PC-9 (cell line): ENCODE measurements around the gene USP24. TPM values are rescaled to one million over a fixed set of nuclear protein-coding genes. Genes with fewer than 3 reads are reported as not detected.

Experiments used
- BruUV-seq: library from RNA; stranded (reverse); fragments of 400-500 nt; replicated peaks from 2 replicates; lab custom pipeline; 2021; lab: Mats Ljungman, UMichigan
- CTCF ChIA-PET: fragments of 300-600 bp; sonication (Branson Sonifier 250); formaldehyde crosslinking; loops from one replicate; lab custom pipeline; 2022; ENCODE audit warnings: antibody characterized with exemption; lab: Charles Lee
- POLR2A ChIA-PET: fragments of 300-600 bp; sonication (Branson Sonifier 250); formaldehyde crosslinking; loops from one replicate; lab custom pipeline; 2022; ENCODE audit warnings: antibody characterized with exemption; ENCODE audit not compliant: unreplicated experiment; lab: Charles Lee
- DNase-seq, 2 experiments: peaks; one replicate each; pipeline versions ENCODE4 v3.0.0 to v3.0.0-alpha.2; 2015 to 2022; ENCODE audit warnings: mixed read lengths in 1 of 2
- H2AFZ ChIP-seq: fragments of 200-600 bp; sonication (generic); 2 replicates; pipeline ENCODE4 v1.8.1; 2017; ENCODE audit warnings: antibody characterized with exemption
- H3F3A ChIP-seq: fragments of 200-600 bp; sonication (generic); 2 replicates; pipeline ENCODE4 v1.8.1; 2017; ENCODE audit warnings: antibody characterized with exemption, mild to moderate bottlenecking, low read depth; ENCODE audit not compliant: insufficient read depth
- H3K27ac ChIP-seq: fragments of 200-600 bp; sonication (generic); 2 replicates; pipeline ENCODE4 v1.6.1; 2016; ENCODE audit warnings: mixed run types
- H3K27me3 ChIP-seq: fragments of 200-600 bp; sonication (generic); 2 replicates; pipeline ENCODE4 v1.6.1; 2016; ENCODE audit warnings: low read depth, mixed run types; ENCODE audit not compliant: insufficient read depth
- H3K36me3 ChIP-seq: fragments of 200-600 bp; sonication (generic); 2 replicates; pipeline ENCODE4 v1.6.1; 2016; ENCODE audit warnings: low read depth, mixed run types
- H3K4me1 ChIP-seq: fragments of 200-600 bp; sonication (generic); replicated peaks from 2 replicates; pipeline ENCODE4 v1.6.1; 2016; ENCODE audit warnings: mixed run types; ENCODE audit not compliant: insufficient read depth
- H3K4me2 ChIP-seq: fragments of 200-600 bp; sonication (generic); 2 replicates; pipeline ENCODE4 v1.6.1; 2017; ENCODE audit warnings: mixed run types
- H3K4me3 ChIP-seq: fragments of 200-600 bp; sonication (generic); 2 replicates; pipeline ENCODE4 v1.6.1; 2016; ENCODE audit warnings: mixed run types
- H3K79me2 ChIP-seq: fragments of 200-600 bp; sonication (generic); 2 replicates; pipeline ENCODE4 v1.6.1; 2017; ENCODE audit warnings: low read depth, mixed run types
- H3K9me2 ChIP-seq: fragments of 200-600 bp; sonication (generic); 2 replicates; pipeline ENCODE4 v1.8.1; 2017; ENCODE audit warnings: mild to moderate bottlenecking; ENCODE audit not compliant: insufficient read depth
- H3K9me3 ChIP-seq: fragments of 200-600 bp; sonication (generic); 2 replicates; pipeline ENCODE4 v1.8.1; 2016; ENCODE audit warnings: low read depth; ENCODE audit not compliant: insufficient read depth
- H4K20me1 ChIP-seq: fragments of 200-600 bp; sonication (generic); 2 replicates; pipeline ENCODE4 v1.8.1; 2017; ENCODE audit not compliant: insufficient read depth
- EZH2 ChIP-seq: fragments of 200-600 bp; sonication (generic); IDR thresholded peaks from 2 replicates; pipeline ENCODE4 v1.8.0; 2017; ENCODE audit warnings: antibody characterized with exemption, low read depth
- intact Hi-C: fragments of 100-400 bp; cut with micrococcal nuclease; formaldehyde crosslinking; loops from one replicate; pipeline ENCODE4 v1.10.0; 2022; ENCODE audit not compliant: unreplicated experiment
- total RNA-seq: library from RNA; stranded (reverse); gene quantifications from 2 replicates; pipeline ENCODE4 v1.2.3, GENCODE V29; 2021
- TF ChIP-seq, protein P1 (sequence below): fragments of 200-600 bp; sonication (generic); conservative IDR thresholded peaks from 2 replicates; pipeline ENCODE4 v1.6.1; 2017; ENCODE audit warnings: mixed run types, antibody characterized with exemption, mild to moderate bottlenecking, moderate library complexity

USP24 gene
- total RNA-seq, 1 experiment from 2014 or later, result 61.0 TPM

DNA sequence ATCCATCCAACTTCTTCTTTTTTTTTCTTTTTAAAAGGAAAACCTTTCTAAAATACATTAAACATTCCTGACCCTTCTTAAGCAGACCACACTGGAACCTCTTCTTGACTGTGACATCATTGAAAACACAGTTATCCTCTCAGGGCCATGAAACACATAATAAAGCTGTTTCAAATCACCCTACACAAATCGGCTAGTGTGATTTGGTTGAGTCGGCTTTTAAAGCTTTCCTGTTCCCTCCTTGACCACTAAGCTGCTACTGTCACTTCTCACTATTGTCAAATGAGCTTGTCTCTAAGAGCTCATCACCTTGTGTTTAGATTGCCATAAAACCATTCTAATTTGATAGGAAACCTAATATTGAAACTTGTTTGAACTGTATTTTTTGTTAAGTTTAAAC, 5.9 kb downstream of the USP24 start:
- no peaks in the 10 kb centered on the region for H3K9me3 ChIP-seq
- H2AFZ ChIP-seq, result no peak overlapping the region
- CTCF ChIA-PET, result no interaction called here
- POLR2A ChIA-PET, result interaction anchor here (0.7 kb wide), 2 partner anchors 38 to 296 kb away, joined by 3 to 4 read pairs; no protein-coding TSS in a partner anchor
- no peak overlapping the region for H3K4me3 ChIP-seq
- H3K36me3 ChIP-seq, result no peaks in the 10 kb centered on the region; the same call in 1 of the 2 replicates
- no peak overlapping the region for H3K27ac ChIP-seq
- no peak for DNase-seq
- intact Hi-C loops, result no loop called here
- H3K79me2 ChIP-seq, result peaks cover 100% of the 10 kb centered on the region
- no peak for TF ChIP-seq EZH2
- no peaks in the 10 kb centered on the region for H3K9me2 ChIP-seq
- H3F3A ChIP-seq, result peaks cover 16% of the 10 kb centered on the region; the same call in 1 of the 2 replicates
- no peaks in the 10 kb centered on the region for H3K27me3 ChIP-seq
- BruUV-seq, result no TSS peak
- H4K20me1 ChIP-seq, result peaks cover 13% of the 10 kb centered on the region; the same call in 1 of the 2 replicates
- no peak overlapping the region for H3K4me2 ChIP-seq
- H3K4me1 ChIP-seq, result peaks cover 61% of the 10 kb centered on the region

DNA sequence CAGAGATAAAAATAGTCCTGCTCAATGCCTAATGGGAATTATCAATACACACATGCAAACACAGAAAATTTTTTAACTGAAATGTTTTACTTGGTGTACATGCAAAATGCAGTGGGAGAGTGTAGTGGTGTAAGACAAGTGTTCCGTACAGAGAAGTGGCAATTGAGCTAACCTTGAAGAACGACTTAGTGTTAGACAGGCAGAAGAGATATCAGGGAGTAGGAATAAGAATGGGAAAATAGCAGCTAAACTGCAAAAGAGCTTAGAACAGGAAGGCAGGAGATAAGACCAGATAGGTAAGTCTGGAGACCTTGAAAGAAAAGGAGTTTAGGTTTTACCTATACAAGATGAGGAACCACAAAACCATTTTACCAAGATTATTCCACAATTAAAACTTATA, 9.0 kb downstream of the USP24 start:
- no peak overlapping the region for H3K27ac ChIP-seq
- POLR2A ChIA-PET, result interaction anchor here (0.6 kb wide), 1 partner anchor 46 kb away, joined by 3 read pairs; no protein-coding TSS in a partner anchor
- no peak for DNase-seq
- no peak overlapping the region for H2AFZ ChIP-seq
- H3K9me2 ChIP-seq, result no peaks in the 10 kb centered on the region
- H3K4me3 ChIP-seq, result no peak overlapping the region
- peaks cover 100% of the 10 kb centered on the region for H3K79me2 ChIP-seq
- H3K4me2 ChIP-seq, result no peak overlapping the region
- 0 out of 2 replicates have a peak, but pooled peaks cover 7% of the 10 kb centered on the region for H3F3A ChIP-seq
- TF ChIP-seq, protein P1, sequence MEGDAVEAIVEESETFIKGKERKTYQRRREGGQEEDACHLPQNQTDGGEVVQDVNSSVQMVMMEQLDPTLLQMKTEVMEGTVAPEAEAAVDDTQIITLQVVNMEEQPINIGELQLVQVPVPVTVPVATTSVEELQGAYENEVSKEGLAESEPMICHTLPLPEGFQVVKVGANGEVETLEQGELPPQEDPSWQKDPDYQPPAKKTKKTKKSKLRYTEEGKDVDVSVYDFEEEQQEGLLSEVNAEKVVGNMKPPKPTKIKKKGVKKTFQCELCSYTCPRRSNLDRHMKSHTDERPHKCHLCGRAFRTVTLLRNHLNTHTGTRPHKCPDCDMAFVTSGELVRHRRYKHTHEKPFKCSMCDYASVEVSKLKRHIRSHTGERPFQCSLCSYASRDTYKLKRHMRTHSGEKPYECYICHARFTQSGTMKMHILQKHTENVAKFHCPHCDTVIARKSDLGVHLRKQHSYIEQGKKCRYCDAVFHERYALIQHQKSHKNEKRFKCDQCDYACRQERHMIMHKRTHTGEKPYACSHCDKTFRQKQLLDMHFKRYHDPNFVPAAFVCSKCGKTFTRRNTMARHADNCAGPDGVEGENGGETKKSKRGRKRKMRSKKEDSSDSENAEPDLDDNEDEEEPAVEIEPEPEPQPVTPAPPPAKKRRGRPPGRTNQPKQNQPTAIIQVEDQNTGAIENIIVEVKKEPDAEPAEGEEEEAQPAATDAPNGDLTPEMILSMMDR, result no peak
- no peak for TF ChIP-seq EZH2
- no peaks in the 10 kb centered on the region for H3K9me3 ChIP-seq
- CTCF ChIA-PET, result no interaction called here
- H3K27me3 ChIP-seq, result no peaks in the 10 kb centered on the region
- H4K20me1 ChIP-seq, result peaks cover 12% of the 10 kb centered on the region; the same call in 1 of the 2 replicates
- intact Hi-C loops, result no loop called here
- no TSS peak for BruUV-seq
- H3K4me1 ChIP-seq, result peaks cover 42% of the 10 kb centered on the region
- no peaks in the 10 kb centered on the region for H3K36me3 ChIP-seq

DNA sequence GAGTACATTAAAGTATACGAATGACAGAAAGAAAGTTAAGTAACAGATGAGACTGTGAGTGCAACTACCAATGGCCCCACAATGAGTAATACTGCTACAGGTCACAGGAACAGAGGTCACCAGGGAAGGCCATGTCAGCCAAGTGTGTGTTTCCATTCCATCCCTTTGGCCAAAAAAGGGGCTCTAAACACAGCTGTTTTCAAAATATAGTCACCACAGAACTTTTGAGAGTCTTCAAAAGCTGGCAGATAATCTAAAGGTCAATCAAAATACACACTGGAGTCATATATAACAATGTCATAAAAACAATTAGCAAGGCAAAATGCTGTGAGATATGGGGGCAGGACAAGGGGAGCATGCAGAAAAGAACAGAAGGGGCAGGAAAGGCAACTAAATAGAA, 10.2 kb downstream of the USP24 start:
- no peaks in the 10 kb centered on the region for H3K9me3 ChIP-seq
- ChIA-PET CTCF (interaction anchor here (1.1 kb wide), 1 partner anchor 72 kb away, joined by 3 read pairs; no protein-coding TSS in a partner anchor), POLR2A (no interaction called here)
- H3K27ac ChIP-seq, result peak overlapping the region; percentile 7; the same call in 1 of the 2 replicates
- peaks cover 100% of the 10 kb centered on the region for H3K79me2 ChIP-seq
- H2AFZ ChIP-seq, result no peak overlapping the region
- intact Hi-C loops, result no loop called here
- no peaks in the 10 kb centered on the region for H3K9me2 ChIP-seq
- 0 out of 2 replicates have a peak, but pooled peaks cover 7% of the 10 kb centered on the region for H3F3A ChIP-seq
- peaks cover 18% of the 10 kb centered on the region; the same call in 1 of the 2 replicates for H4K20me1 ChIP-seq
- no peak for TF ChIP-seq EZH2
- TF ChIP-seq, protein P1, result no peak
- H3K4me3 ChIP-seq, result no peak overlapping the region
- no peaks in the 10 kb centered on the region for H3K27me3 ChIP-seq
- H3K4me1 ChIP-seq, result peaks cover 30% of the 10 kb centered on the region
- H3K4me2 ChIP-seq, result peak overlapping the region; percentile 44
- DNase-seq, result no peak
- no peaks in the 10 kb centered on the region for H3K36me3 ChIP-seq
- BruUV-seq, result no TSS peak
